22Rv1 (cell line): ENCODE measurements around the gene PRKAA2.

Experiments
- ZFX ChIP-seq: fragments of 450-650 bp; IDR thresholded peaks from 2 replicates; pipeline ENCODE4 v1.6.1; 2017; ENCODE audit warnings: antibody characterized with exemption, borderline replicate concordance
- TF ChIP-seq, protein P1 (sequence below): fragments of 450-650 bp; IDR thresholded peaks from 2 replicates; pipeline ENCODE4 v1.5.1; 2017; ENCODE audit warnings: mild to moderate bottlenecking

DNA sequence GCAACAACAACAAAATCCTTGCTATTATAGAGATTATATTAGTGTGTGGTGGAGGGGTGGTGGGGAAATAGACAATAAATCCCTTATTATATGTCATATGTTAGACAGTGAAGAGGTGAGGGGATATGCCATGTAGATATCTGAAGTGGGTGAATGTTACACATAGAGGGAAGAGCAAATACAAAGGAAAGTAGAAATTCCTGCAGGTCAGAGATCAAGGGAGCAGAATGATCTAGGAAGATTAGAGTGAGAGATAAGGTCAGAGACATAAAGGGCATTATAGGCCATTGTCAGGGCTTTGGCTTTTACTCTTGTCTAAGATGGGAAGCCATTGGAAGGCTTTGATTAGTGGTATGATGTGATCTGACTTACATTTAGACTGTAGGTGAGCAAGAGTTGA is 38.5 kb downstream of the PRKAA2 start:
- TF ChIP-seq, protein P1, sequence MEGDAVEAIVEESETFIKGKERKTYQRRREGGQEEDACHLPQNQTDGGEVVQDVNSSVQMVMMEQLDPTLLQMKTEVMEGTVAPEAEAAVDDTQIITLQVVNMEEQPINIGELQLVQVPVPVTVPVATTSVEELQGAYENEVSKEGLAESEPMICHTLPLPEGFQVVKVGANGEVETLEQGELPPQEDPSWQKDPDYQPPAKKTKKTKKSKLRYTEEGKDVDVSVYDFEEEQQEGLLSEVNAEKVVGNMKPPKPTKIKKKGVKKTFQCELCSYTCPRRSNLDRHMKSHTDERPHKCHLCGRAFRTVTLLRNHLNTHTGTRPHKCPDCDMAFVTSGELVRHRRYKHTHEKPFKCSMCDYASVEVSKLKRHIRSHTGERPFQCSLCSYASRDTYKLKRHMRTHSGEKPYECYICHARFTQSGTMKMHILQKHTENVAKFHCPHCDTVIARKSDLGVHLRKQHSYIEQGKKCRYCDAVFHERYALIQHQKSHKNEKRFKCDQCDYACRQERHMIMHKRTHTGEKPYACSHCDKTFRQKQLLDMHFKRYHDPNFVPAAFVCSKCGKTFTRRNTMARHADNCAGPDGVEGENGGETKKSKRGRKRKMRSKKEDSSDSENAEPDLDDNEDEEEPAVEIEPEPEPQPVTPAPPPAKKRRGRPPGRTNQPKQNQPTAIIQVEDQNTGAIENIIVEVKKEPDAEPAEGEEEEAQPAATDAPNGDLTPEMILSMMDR = no peak
- no peak for TF ChIP-seq ZFX
